Stimulated activated effector memory CD8-positive, alpha-beta T cell treated with anti-CD3 and anti-CD28 coated beads, Interleukin-12 subunit alpha, Interleukin-12 subunit beta, amount 100 ng/mL, for 72 hours (primary cell): ENCODE results near the gene CSNK1A1L.

Experiments
- ATAC-seq: fragments of 150-1000 bp; cut with Tn5 transposase; 2 replicates; pipeline ENCODE4 v1.10.0; 2021
- DNase-seq, 2 donors: peaks; one replicate each; pipeline ENCODE4 v3.0.0; 2021 to 2022; ENCODE audit warnings: low spot score in 2 of 2
- H3K27ac Mint-ChIP-seq: one replicate; pipeline ENCODE4 v1.8.0; 2022; ENCODE audit warnings: mild to moderate bottlenecking, mixed read lengths
- H3K36me3 Mint-ChIP-seq: one replicate; pipeline ENCODE4 v1.8.0; 2022; ENCODE audit warnings: mild to moderate bottlenecking, mixed read lengths
- H3K4me1 Mint-ChIP-seq: one replicate; pipeline ENCODE4 v1.8.0; 2022; ENCODE audit warnings: mixed read lengths
- H3K4me3 Mint-ChIP-seq: one replicate; pipeline ENCODE4 v1.8.0; 2022; ENCODE audit warnings: mild to moderate bottlenecking, mixed read lengths
- H3K9me3 Mint-ChIP-seq: one replicate; pipeline ENCODE4 v1.8.0; 2022; ENCODE audit warnings: mixed read lengths

The CSNK1A1L gene

GRCh38 chr13:37105251-37105714 lies at the start of gene CSNK1A1L:
CSNK1A1L (minus strand) TSS chr13:37105664; CDS start chr13:37105256, 408 bp downstream.
- no peaks in the 10 kb centered on the region for H3K9me3 Mint-ChIP-seq
- no peak within 1 kb of the TSS for H3K27ac Mint-ChIP-seq
- DNase-seq (no peak), ATAC-seq (no peak)
- no peaks in the 10 kb centered on the region for H3K36me3 Mint-ChIP-seq
- no peak within 1 kb of the TSS for H3K4me3 Mint-ChIP-seq
- no peaks in the 10 kb centered on the region for H3K4me1 Mint-ChIP-seq

GRCh38 chr13:37149380-37149779 lies 43.9 kb upstream of the CSNK1A1L start:
- Mint-ChIP-seq H3K9me3 (peaks cover 4% of the 10 kb centered on the region), H3K36me3 (no peaks in the 10 kb centered on the region), H3K4me1 (no peaks in the 10 kb centered on the region), H3K27ac (no peak overlapping the region), H3K4me3 (no peak overlapping the region)
- ATAC-seq = no peak
- DNase-seq = no peak

- ATAC-seq = no peak
- DNase-seq = no peak
- H3K36me3 Mint-ChIP-seq = no peaks in the 10 kb centered on the region
- peaks cover 4% of the 10 kb centered on the region for H3K9me3 Mint-ChIP-seq
- H3K27ac Mint-ChIP-seq = no peak overlapping the region
- no peaks in the 10 kb centered on the region for H3K4me1 Mint-ChIP-seq
- no peak overlapping the region for H3K4me3 Mint-ChIP-seq
These were observed 43.0 kb upstream of the CSNK1A1L start for GRCh38 chr13:37148501-37148900.

GRCh38 chr13:37144661-37145060 lies 39.2 kb upstream of the CSNK1A1L start:
- H3K9me3 Mint-ChIP-seq = peaks cover 4% of the 10 kb centered on the region
- no peak overlapping the region for H3K27ac Mint-ChIP-seq
- no peaks in the 10 kb centered on the region for H3K36me3 Mint-ChIP-seq
- ATAC-seq (no peak), DNase-seq (no peak)
- H3K4me1 Mint-ChIP-seq = no peaks in the 10 kb centered on the region
- H3K4me3 Mint-ChIP-seq = no peak overlapping the region

GRCh38 chr13:37143911-37144310 lies 38.4 kb upstream of the CSNK1A1L start:
- DNase-seq = no peak
- Mint-ChIP-seq H3K9me3 (peaks cover 4% of the 10 kb centered on the region), H3K27ac (no peak overlapping the region), H3K36me3 (no peaks in the 10 kb centered on the region), H3K4me3 (no peak overlapping the region), H3K4me1 (no peaks in the 10 kb centered on the region)
- no peak for ATAC-seq

GRCh38 chr13:37142877-37143276 lies 37.4 kb upstream of the CSNK1A1L start:
- Mint-ChIP-seq H3K36me3 (no peaks in the 10 kb centered on the region), H3K27ac (no peak overlapping the region), H3K9me3 (peaks cover 4% of the 10 kb centered on the region), H3K4me1 (no peaks in the 10 kb centered on the region), H3K4me3 (no peak overlapping the region)
- ATAC-seq = no peak
- no peak for DNase-seq

GRCh38 chr13:37141011-37141410 lies 35.5 kb upstream of the CSNK1A1L start:
- Mint-ChIP-seq H3K27ac (no peak overlapping the region), H3K4me3 (no peak overlapping the region), H3K36me3 (no peaks in the 10 kb centered on the region), H3K9me3 (no peaks in the 10 kb centered on the region), H3K4me1 (no peaks in the 10 kb centered on the region)
- DNase-seq = no peak
- no peak for ATAC-seq

GRCh38 chr13:37139356-37139755 lies 33.9 kb upstream of the CSNK1A1L start:
- ATAC-seq (no peak), DNase-seq (no peak)
- Mint-ChIP-seq H3K27ac (no peak overlapping the region), H3K4me3 (no peak overlapping the region), H3K4me1 (no peaks in the 10 kb centered on the region), H3K36me3 (no peaks in the 10 kb centered on the region), H3K9me3 (no peaks in the 10 kb centered on the region)

GRCh38 chr13:37138926-37139325 lies 33.5 kb upstream of the CSNK1A1L start:
- no peak overlapping the region for H3K27ac Mint-ChIP-seq
- DNase-seq = no peak
- H3K9me3 Mint-ChIP-seq = no peaks in the 10 kb centered on the region
- no peaks in the 10 kb centered on the region for H3K36me3 Mint-ChIP-seq
- no peaks in the 10 kb centered on the region for H3K4me1 Mint-ChIP-seq
- ATAC-seq = no peak
- H3K4me3 Mint-ChIP-seq = no peak overlapping the region

GRCh38 chr13:37138169-37138568 lies 32.7 kb upstream of the CSNK1A1L start:
- no peak overlapping the region for H3K27ac Mint-ChIP-seq
- ATAC-seq = no peak
- H3K36me3 Mint-ChIP-seq = no peaks in the 10 kb centered on the region
- DNase-seq = no peak
- H3K9me3 Mint-ChIP-seq = no peaks in the 10 kb centered on the region
- H3K4me3 Mint-ChIP-seq = no peak overlapping the region
- no peaks in the 10 kb centered on the region for H3K4me1 Mint-ChIP-seq

- H3K36me3 Mint-ChIP-seq = no peaks in the 10 kb centered on the region
- H3K4me1 Mint-ChIP-seq = no peaks in the 10 kb centered on the region
- no peak overlapping the region for H3K27ac Mint-ChIP-seq
- no peaks in the 10 kb centered on the region for H3K9me3 Mint-ChIP-seq
- no peak overlapping the region for H3K4me3 Mint-ChIP-seq
- ATAC-seq (no peak), DNase-seq (no peak)
These were observed 31.2 kb upstream of the CSNK1A1L start for GRCh38 chr13:37136633-37137032.

GRCh38 chr13:37136187-37136586 lies 30.7 kb upstream of the CSNK1A1L start:
- ATAC-seq = no peak
- no peak overlapping the region for H3K27ac Mint-ChIP-seq
- H3K4me3 Mint-ChIP-seq = no peak overlapping the region
- DNase-seq = no peak
- H3K4me1 Mint-ChIP-seq = no peaks in the 10 kb centered on the region
- H3K9me3 Mint-ChIP-seq = no peaks in the 10 kb centered on the region
- H3K36me3 Mint-ChIP-seq = no peaks in the 10 kb centered on the region

GRCh38 chr13:37134411-37135041 lies 29.1 kb upstream of the CSNK1A1L start:
- H3K4me3 Mint-ChIP-seq = no peak overlapping the region
- H3K36me3 Mint-ChIP-seq = no peaks in the 10 kb centered on the region
- no peaks in the 10 kb centered on the region for H3K4me1 Mint-ChIP-seq
- H3K27ac Mint-ChIP-seq = no peak overlapping the region
- H3K9me3 Mint-ChIP-seq = no peaks in the 10 kb centered on the region
- DNase-seq = no peak
- no peak for ATAC-seq

GRCh38 chr13:37132211-37132610 lies 26.7 kb upstream of the CSNK1A1L start:
- H3K9me3 Mint-ChIP-seq = no peaks in the 10 kb centered on the region
- H3K36me3 Mint-ChIP-seq = no peaks in the 10 kb centered on the region
- H3K4me1 Mint-ChIP-seq = no peaks in the 10 kb centered on the region
- DNase-seq (no peak), ATAC-seq (no peak)
- H3K27ac Mint-ChIP-seq = no peak overlapping the region
- no peak overlapping the region for H3K4me3 Mint-ChIP-seq

- Mint-ChIP-seq H3K9me3 (no peaks in the 10 kb centered on the region), H3K27ac (no peak overlapping the region), H3K4me3 (no peak overlapping the region), H3K36me3 (no peaks in the 10 kb centered on the region), H3K4me1 (no peaks in the 10 kb centered on the region)
- ATAC-seq (no peak), DNase-seq (no peak)
These were observed 25.6 kb upstream of the CSNK1A1L start for GRCh38 chr13:37131092-37131491.

GRCh38 chr13:37129866-37130265 lies 24.4 kb upstream of the CSNK1A1L start:
- no peaks in the 10 kb centered on the region for H3K4me1 Mint-ChIP-seq
- H3K4me3 Mint-ChIP-seq = no peak overlapping the region
- no peaks in the 10 kb centered on the region for H3K9me3 Mint-ChIP-seq
- ATAC-seq (no peak), DNase-seq (no peak)
- H3K36me3 Mint-ChIP-seq = no peaks in the 10 kb centered on the region
- no peak overlapping the region for H3K27ac Mint-ChIP-seq
